ENCODE measurements around the gene UBE2E2.

DNA sequence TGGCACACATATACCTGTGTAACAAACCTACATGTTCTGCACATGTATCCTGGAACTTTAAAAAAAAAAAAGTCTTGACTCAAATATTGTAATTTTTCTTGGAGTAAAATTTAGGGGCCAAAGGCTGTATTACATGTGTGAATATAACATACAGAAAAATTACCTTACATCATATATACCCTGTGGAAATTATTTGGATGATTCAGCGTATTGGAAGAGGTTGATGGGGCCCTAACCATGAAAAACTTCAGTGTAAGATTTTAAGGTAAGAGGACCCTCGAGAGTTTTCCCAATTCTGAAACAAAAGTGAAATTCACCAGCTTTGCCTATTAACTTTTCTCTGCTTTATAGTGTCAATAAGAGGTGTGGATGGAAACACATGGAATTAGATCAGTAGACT is 56.4 kb downstream of the UBE2E2 start:
- TF ChIP-seq EZH2 (IDR thresholded peaks at IDR 0.05; ENCODE audit: borderline replicate concordance, insufficient read depth, low read length, poor library complexity, severe bottlenecking) (no peak), TAF1 (IDR thresholded peaks at IDR 0.05; ENCODE audit: low read depth) (no peak), POLR2AphosphoS5 (IDR thresholded peaks at IDR 0.05) (no peak), RAD21 (conservative IDR thresholded peaks at IDR 0.05) (no peak), MXI1 (conservative IDR thresholded peaks at IDR 0.05; ENCODE audit: poor library complexity, severe bottlenecking) (no peak), EP300 (conservative IDR thresholded peaks at IDR 0.05; ENCODE audit: poor library complexity, severe bottlenecking) (no peak)
- TF ChIP-seq, protein P1, sequence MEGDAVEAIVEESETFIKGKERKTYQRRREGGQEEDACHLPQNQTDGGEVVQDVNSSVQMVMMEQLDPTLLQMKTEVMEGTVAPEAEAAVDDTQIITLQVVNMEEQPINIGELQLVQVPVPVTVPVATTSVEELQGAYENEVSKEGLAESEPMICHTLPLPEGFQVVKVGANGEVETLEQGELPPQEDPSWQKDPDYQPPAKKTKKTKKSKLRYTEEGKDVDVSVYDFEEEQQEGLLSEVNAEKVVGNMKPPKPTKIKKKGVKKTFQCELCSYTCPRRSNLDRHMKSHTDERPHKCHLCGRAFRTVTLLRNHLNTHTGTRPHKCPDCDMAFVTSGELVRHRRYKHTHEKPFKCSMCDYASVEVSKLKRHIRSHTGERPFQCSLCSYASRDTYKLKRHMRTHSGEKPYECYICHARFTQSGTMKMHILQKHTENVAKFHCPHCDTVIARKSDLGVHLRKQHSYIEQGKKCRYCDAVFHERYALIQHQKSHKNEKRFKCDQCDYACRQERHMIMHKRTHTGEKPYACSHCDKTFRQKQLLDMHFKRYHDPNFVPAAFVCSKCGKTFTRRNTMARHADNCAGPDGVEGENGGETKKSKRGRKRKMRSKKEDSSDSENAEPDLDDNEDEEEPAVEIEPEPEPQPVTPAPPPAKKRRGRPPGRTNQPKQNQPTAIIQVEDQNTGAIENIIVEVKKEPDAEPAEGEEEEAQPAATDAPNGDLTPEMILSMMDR (IDR thresholded peaks at IDR 0.05; ENCODE audit: poor library complexity, severe bottlenecking): no peak
- TF ChIP-seq, protein P2, sequence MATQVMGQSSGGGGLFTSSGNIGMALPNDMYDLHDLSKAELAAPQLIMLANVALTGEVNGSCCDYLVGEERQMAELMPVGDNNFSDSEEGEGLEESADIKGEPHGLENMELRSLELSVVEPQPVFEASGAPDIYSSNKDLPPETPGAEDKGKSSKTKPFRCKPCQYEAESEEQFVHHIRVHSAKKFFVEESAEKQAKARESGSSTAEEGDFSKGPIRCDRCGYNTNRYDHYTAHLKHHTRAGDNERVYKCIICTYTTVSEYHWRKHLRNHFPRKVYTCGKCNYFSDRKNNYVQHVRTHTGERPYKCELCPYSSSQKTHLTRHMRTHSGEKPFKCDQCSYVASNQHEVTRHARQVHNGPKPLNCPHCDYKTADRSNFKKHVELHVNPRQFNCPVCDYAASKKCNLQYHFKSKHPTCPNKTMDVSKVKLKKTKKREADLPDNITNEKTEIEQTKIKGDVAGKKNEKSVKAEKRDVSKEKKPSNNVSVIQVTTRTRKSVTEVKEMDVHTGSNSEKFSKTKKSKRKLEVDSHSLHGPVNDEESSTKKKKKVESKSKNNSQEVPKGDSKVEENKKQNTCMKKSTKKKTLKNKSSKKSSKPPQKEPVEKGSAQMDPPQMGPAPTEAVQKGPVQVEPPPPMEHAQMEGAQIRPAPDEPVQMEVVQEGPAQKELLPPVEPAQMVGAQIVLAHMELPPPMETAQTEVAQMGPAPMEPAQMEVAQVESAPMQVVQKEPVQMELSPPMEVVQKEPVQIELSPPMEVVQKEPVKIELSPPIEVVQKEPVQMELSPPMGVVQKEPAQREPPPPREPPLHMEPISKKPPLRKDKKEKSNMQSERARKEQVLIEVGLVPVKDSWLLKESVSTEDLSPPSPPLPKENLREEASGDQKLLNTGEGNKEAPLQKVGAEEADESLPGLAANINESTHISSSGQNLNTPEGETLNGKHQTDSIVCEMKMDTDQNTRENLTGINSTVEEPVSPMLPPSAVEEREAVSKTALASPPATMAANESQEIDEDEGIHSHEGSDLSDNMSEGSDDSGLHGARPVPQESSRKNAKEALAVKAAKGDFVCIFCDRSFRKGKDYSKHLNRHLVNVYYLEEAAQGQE (IDR thresholded peaks at IDR 0.05; ENCODE audit: borderline replicate concordance): no peak
